HG03457 (cell line): ENCODE data around the gene PRKG1.
A peak's percentile ranks its signal among the peaks of the same experiment; 100 is the strongest.
"Not testable (repeated sequence)": the region's sequence is repeated elsewhere in the genome, so short reads cannot be mapped to it uniquely, and the experiment has no call there.

Source experiments
- ATAC-seq: cut with Tn5 transposase; IDR thresholded peaks from one replicate; pipeline ENCODE4 v1.9.1; 2021; ENCODE audit warnings: moderate number of reproducible peaks; ENCODE audit not compliant: unreplicated experiment

PRKG1 gene

DNA sequence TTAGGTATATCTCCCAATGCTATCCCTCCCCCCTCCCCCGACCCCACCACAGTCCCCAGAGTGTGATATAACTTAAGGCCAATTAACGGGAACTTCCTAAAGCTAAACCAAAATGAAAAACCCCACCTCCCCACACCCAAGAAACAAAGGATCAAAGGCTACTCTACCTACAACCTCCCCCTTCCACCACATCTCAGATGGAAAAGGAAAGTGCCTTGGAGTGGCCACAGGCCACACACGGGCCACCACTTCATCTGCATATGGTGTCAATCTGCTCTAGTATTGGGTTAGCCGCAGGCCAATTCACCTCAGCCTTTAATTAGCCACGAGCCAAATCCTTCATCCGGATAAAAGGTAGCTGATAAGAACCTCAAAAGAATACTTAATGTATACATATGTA is 605.6 kb downstream of the PRKG1 start:
- ATAC-seq = no peak

DNA sequence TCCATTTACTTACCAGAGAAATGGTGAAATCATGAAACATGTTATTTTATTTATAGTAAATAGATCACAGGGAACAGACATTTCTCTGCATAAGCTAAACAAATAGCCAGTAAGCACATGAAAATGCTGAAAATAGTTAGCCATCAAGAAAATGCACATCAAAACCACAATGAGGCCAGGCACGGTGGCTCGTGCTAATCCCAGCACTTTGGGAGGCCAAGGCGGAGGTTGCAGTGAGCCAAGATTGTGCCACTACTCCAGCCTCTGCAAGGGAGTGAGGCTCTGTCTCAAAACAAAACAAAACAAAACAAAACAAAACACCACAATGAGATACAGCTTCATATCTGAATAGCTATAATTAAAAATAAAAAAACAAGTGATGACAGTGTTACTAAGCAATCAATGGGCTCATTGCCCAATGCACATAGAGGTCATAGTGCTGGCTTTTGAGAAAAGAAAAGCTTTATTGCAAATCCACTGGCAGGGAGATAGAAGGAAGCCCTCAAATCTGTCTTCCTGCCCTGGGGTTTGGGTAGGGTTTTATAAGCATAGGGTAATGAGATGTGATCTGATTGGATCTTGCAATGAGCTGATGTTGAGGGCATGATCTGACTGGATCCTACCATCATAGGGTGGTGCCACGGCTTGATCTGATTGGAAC is 608.9 kb downstream of the PRKG1 start:
- ATAC-seq = no peak

DNA sequence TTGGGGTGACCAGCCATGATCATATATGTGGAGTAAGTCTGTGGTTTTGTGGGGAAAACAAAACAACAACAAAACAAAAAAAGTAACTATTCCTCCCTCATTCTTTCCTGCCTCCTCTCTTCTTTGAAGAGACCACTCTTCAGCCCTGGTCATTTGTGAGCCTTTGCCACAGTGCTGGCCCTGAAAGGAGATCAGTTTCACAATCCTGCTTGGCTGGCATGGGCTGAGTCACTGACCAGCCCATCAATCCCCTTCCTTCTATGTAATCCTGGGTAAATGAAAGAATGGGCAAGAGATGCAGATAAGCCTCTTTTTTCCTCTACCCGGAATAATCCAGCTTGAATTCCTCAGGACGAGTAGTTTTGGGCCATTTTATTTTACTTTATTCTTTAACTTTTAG is 611.5 kb downstream of the PRKG1 start:
- ATAC-seq = no peak

DNA sequence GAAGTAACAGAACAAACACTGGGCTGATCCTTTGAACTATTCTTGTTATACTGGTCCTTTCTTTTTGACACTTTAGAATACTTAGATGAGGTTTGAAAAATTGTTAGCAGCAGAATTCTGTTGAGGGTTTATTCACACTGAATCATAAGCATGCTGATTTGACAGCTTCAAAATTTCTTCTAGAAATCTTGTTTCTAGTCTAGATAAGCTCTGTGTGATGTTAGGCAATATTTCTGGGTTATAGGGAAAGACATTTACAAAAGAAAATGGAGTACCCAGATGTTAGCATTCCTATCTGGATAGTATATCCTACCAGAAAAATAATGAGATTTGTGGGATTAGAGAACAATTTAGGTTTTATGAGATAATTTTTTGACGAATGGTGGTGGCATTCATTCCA is 613.0 kb downstream of the PRKG1 start:
- ATAC-seq = no peak

DNA sequence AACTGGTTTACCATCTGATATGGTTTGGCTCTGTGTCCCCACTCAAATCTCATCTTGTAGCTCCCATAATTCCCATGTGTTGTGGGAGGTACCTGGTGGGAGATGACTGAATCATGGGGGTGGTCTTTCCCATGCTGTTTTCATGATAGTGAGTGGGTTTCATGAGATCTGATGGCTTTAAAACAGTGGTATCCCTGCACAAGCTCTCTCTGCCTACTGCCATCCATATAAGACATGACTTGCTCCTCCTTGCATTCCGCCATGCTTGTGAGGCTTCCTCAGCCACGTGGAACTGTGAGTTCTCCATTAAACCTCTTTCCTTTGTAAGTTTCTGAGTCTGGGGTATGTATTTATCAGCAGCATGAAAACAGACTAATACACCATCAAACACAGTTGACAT is 614.5 kb downstream of the PRKG1 start:
- not testable (repeated sequence) for ATAC-seq

DNA sequence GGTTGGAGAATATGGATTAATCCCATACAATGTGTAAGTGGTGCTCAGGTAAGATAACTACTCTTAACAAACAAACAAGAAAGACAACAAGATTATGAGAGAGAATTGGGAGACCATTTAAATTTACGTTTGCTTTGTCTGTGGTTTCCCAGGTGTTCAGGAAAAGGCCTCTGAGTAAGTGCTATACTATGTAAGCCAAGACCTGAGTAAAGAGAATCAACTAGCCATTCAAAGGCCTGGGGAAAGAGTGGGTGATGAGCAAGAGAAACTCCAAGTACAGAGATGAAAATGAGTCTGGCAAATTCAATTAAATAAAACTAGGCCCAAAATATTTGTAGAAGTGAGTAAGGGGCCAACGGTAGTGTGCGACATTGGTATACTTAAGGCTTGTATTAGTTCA is 615.2 kb downstream of the PRKG1 start:
- no peak for ATAC-seq

DNA sequence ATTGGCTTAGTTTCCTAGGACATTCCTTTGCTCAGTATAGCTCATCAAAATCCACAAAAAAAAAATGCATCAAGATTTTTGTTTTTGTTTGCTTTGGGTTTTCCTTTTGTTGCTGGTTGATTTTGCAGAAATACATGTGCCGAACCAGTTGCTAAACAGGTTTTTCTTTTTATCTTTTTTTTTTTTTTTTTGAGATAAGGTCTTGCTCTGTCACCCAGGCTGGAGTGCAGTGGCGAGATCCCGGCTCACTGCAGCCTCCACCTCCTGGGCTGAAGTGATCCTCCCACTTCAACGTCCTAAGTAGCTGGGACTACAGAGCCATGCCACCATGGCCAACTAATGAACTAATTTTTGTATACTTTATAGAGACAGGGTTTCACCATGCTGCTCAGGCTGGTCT is 616.8 kb downstream of the PRKG1 start:
- ATAC-seq = no peak

DNA sequence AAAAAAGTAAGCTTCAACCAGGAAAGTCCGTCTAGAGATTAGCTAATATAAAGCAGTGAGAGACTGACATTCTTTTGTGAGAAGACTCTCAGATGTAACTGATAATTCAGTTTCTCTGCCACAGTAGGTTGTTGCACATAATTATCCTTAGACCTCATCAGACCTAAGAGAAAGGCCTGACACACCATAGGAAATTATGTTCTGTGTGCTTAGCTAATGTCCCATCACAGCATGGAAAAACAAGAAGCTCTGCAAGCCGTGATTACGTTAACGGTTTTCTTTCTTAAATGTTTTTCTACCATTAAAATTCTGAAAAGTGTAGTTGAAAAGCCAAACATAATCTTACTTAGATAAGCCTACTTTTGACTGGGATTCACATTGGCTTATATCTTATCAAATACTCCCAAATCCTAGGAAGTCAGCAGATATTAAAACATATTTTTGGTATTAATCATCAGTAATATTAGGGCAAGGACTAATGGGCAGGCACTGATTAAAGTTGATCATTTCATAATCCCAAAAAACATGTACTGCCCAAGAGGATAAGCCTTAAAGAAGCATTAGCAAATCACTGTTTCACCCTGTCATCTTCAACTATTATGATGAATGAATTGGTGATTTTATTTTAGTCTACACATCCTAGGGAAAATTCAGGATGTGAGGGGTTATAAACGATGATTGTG is 619.9 kb downstream of the PRKG1 start:
- no peak for ATAC-seq

DNA sequence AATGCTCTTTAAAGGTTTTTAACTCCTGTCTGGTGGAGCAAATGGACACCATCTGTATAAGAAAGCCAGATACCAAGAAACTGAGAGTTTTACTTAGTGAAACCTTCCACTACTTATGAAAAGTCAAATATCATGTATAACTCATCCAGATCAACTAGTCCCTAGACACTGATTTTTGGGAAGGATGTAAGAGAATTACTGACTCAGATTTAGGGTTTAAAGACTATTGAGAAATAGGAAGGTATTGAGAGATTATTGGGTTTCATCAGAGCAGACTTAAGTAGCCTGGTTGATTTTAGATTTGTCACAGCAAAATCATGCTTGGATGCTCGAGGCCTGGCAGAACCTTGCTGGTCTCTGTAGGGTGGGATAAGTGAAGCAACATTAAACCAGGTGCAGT is 622.0 kb downstream of the PRKG1 start:
- no peak for ATAC-seq

DNA sequence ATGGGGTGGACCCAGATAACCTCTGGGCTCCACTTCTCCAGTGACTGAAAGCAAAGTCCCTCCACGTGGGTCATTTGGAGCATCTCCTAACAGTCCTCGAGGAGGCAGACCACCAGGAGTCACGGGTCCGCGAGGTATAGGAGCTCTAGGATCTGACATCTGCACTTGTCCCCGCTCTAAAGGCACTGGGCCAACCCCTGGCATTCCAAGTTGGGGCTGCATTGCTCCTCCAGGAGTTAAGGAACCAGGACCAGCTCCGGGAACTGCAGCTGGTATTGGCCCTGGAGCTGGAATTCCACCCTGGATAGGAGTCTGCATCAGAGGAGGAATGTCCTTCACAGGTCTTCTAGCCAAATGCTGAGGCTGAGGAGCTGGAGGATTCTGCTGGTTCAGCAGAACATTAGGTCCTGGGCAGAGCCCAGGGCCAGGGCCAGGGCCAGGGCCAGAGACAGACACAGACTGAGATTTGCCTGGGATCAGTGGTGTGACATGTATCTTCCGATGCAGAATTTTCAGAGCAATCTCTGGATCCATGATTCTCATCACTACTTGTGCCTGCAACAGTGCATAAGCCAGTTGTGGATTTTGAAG is 624.3 kb downstream of the PRKG1 start:
- no peak for ATAC-seq

DNA sequence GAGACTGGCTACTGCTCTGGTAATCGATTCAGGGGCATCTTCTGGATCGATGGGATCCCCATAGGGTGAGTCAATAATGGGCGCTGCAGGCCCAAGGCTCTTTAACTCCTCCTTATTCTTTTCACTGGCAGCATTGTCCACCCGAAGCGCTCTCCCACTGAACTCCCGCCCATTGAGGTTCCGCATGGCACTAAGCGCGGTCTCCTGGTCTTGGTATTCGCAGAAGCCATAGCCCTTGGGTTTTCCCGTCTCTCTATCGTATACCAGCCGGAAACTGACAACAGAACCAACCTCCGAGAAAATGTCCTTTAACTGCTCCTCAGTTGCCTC is 624.8 kb downstream of the PRKG1 start:
- peak; percentile 31 for ATAC-seq

DNA sequence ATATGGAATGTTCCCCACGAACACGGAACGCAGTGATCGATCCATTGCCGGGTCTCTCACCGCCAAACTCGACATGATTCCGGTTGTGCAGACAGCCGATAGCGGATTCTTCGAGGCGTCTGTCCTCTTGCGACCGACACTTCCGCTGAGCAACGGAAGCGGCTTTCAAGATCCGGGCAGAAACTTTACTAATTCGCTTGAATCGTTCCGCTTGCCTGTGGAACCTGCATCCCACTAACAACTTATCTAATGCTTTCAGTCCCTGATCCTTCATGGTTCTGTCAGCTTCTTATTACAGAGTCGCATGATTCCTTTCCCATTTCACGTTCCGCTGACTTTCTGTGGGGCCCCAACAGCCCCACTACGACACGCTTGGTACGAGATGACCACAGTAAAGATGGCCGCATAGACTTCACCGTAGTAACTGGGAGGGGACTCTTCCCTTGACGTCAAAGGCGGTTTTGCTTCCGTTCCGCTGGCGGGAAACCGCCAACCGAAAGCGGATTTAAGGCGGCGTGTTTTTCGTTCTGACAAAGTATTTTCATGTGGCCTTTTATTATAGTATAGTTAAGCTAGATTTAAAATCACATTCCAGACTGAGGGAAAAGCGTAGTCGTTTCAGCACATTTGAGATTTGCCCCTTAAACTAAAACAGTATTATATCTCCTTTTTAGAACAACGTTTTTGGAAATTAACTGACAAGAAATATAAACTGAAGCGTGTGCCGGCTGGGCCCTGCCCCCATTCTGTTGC is 625.4 kb downstream of the PRKG1 start, which contains the start of gene CSTF2T:
CSTF2T (minus strand) TSS at position 121 of the 753 bp plus-strand sequence; CDS start at position 75, 46 bp downstream.
- ATAC-seq = peak; percentile 94

DNA sequence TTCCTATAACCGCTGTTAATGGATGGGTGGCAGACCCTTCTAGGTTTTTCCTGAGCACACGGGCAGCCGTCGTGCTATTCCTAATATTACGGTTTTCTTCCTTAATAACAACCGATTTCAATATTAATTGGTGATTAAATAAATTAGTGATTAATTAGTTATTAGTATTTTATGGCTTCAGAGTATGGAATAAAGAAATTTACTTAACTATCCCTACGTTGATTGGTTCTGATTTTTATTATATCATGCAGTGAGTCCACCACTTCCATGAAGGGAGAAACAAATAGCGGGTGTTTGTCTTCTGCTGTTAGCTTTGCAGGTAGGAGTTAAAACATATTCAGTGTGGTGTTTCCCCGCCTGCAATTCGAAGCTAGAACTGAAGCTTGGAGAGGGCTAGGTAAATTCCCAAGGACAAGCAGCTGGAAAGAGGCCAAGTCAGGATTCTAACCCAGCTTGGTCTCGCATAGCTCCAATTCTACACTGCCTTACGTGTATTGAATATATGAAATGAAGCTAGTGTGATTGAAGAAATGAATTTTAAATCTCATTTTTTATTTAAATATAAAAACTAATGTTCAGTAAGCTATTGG is 626.0 kb downstream of the PRKG1 start:
- ATAC-seq = no peak

DNA sequence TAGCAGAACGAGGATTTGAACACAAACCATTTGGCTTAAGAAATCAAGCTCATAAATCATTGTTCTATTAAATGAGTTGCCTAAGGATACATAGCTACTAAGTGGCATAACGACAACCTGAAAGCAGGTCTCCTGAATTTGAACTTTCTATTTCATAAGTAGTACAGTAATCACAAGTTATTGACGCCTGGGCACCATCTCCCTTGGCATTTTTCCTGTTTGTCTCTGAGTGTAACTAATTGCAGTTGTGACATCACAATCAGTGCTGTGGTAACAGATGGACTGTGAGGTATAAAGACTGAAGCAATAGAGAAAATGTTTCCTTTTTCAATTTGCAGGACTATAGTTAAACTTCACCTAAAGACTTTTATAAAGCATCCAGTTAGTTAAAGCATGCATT is 631.5 kb downstream of the PRKG1 start:
- ATAC-seq = no peak

DNA sequence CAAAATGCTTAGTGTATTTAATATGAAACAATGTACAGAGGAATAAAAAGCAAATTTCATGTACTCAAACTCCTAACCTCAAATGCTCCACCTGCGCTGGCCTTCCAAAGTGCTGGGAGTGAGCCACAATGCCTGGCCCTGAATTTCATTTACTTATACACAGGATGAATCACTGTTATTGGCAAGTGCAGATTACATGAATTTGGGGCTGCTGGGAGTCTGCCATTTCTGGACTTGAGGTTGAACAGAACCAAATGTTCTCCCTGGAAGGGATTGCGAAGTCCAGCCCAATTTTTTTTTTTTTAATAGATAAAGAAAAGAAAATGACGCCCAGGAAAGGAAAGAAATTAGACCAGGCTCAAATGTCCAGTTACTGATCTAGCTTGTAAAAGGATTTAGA is 631.9 kb downstream of the PRKG1 start:
- no peak for ATAC-seq

DNA sequence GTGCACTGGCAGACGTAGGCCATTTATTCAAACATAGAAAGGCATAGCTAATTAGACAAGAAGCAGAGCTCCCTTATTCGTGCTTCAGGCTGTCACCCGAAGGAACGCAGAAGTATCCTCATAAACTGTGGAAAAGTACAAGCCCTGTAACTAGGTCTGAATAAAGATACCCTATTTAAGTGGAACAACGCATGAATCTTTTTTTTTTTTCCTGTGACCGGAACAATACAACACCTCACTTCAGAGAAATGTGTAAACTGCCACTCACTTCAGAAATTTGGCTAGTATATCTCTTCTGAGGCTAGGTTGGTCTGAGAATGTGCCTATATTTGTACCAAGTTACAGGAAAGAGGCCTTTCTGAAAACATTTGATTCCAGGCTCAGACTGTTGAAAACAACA is 633.1 kb downstream of the PRKG1 start:
- no peak for ATAC-seq

DNA sequence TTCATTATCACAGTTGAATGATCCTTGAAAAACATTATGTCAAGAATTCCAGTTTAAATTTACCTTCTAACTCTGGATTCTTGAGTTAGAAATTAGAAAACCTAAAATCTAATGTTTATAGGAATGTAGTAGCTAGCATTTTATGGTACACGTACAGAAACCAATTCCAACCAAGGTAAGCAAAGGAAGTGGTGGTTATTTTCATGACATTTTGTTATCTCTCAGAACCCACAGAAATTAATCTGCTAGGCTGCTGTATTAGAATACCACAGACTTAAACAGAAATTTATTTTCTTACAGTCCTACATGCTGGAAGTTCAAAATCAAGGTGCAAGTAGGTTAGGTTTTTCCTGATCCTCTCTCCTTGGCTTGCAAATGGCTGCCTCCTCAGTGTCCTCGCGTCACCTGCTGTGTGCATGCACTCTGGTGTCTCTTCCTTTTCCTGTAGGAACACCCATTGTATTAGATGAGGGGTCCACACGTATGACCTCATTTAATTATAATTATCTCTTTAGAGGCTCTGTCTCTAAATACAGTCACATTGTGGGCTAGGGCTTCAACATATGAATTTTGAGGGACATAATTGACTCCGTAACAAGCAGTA is 633.6 kb downstream of the PRKG1 start:
- ATAC-seq = no peak

DNA sequence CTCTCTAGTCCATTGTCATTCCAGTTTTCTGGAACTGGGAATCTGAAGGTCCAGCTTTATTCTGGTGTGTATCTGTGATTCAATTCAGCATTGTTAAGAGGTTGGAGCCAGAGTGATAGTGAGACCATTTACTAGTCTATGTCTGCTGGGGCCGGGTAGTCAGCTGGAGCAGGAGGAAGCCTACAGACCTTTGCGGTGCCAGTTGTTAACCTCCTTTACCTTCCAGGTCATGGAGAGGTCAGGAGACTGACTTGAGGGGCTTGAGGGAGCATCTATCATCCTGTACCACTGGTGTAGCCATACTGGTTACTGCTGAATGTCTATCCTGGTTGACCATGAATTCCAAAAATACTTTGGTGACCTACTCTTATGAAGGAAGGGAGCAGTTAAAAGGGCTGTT is 634.3 kb downstream of the PRKG1 start:
- no peak for ATAC-seq

DNA sequence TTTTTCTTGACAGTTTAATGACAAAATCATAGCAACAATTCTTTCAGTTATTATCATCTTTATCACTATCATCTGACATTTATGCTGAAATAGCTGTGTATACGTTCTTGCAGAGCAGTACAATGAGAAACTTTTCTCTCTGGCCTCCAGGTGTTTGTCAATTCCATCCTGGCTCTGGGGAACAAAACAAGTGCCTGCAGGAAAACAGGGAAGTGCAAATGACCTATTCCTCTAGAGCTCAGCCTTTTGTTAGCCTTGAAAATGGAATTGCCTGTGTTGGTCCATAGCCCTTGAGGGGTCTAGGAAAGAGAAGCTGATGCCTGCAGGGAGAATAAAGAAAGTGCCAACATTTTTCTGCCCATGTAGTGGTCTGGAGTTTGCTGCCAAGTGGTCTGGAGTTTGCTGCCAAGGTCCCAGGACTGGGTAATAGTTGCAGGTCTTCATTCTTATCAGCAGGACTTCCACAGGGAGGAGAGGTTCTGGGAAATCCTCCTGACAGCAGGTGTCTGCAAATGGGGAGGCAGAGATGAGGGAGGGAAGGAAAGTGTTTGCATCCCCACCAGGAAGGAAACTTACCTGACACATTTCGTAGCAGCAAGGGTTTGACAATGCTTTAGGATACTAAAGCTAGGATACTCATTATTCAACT is 635.2 kb downstream of the PRKG1 start:
- ATAC-seq = no peak

DNA sequence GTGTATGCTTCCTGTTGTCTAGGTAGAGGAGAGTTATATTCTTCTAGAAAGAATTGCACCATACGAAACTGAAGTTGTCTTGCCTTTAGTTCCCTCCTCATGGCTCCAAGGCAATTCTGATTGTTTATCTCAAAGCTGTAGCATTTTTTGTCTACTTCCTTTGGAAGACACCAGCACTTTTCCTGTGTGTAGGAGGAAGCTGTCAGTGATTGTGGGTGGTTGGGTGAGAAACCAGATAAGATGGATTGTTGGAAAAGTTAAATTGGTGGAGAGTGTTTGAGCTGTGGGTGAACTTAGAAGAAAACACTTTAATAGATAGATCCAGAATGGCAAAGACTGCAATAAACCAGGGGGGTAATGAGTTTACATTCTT is 637.2 kb downstream of the PRKG1 start:
- no peak for ATAC-seq

DNA sequence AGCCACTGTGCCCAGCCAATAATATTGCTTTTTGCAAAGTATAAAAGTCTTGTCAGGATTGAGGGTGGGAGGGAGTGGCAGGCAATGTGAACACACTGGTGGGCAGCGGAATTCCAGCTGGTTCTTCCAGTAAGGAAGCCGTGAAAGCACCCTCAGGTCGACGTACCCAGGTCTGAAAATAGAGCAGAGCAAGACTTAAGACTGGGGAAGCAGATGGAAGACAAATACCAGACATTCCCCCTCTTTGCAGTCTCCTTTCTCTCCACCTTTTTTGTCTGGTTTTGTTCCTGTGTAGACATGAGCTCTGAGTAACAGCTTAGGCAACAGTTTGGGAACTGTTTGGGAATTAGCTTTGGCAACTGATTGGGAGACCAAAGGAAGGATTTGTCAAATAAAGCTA is 642.7 kb downstream of the PRKG1 start:
- ATAC-seq = no peak
